ENCODE results near the gene ROR1. TPM values are rescaled to one million over a fixed set of nuclear protein-coding genes. Genes with fewer than 3 reads are reported as not detected.

Gene ROR1
- total RNA-seq, 8 experiments from 2014 or later, result 1.2 to 15.7 (median 2.7) TPM

DNA sequence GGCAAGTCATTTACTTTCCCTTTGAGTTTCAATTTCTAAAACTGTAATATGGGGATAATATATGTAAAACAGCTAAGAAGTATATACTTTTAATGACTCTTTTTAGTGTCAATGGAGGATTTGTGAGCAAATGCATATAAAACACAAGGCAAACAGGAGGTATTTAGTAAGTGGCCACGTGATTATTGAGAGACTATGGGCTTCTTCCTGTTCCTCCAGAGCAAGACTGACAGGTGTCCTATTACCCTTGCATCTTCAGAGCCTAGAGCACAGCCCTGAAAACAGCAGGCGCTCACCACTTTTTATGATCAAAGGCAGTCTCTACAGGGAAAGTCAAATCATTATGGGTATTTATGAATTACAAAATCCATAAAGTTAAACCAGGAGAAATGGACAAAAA is 941 bp upstream of the ROR1 start:
- ATAC-seq (replicated peaks in 6 of 8), result no peak
- no peak overlapping the region for H3K4me3 ChIP-seq
- WGBS, 10 experiments, result 0 to 70% (median 55%) methylated on average over 1 to 2 of the region's 2 CpGs; no CpG with 5 or more reads in 1 of the 10 experiments
- in situ Hi-C loops (cut with MboI; ENCODE audit: low pct_unique_long_range_greater_than_20kb in 2 of 9, low sequenced_read_pairs in 9 of 9, unreplicated experiment in 9 of 9), result loop anchor here in 1 of 9 experiments (10.0 kb wide), 1 partner anchor 362 kb away; no protein-coding TSS in a partner anchor
- no peaks in the 10 kb centered on the region for H3K4me1 ChIP-seq (replicated peaks in 1 of 2)
- H3K27ac ChIP-seq, result no peak overlapping the region

DNA sequence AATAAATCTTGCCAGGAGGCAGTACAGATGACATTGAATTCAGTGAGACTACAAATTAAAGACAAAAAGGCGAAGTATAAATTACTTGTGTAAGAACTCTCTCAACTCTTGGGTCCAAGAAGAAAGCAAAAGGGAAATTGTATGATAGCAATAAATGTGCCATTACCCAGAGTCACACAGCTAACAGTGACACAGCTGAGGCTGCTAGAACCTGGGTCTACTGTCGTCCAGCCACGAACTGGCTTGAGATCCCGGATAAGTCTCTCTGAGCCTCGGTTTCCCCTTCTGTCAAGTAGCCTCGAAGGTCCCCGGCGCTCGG is 362 bp upstream of the ROR1 start:
- peak overlapping the region; percentile 45 to 73 (median 53) for H3K4me3 ChIP-seq
- ATAC-seq (replicated peaks in 6 of 8), result peak in 7 of 8 experiments; percentile 7 to 53 (median 51)
- WGBS, 10 experiments, result 0 to 43% (median 2%) methylated on average over 1 to 6 of the region's 9 CpGs; no CpG with 5 or more reads in 2 of the 10 experiments
- H3K27ac ChIP-seq, result no peak overlapping the region
- no peaks in the 10 kb centered on the region for H3K4me1 ChIP-seq (replicated peaks in 1 of 2)
- in situ Hi-C loops (cut with MboI; ENCODE audit: low pct_unique_long_range_greater_than_20kb in 2 of 9, low sequenced_read_pairs in 9 of 9, unreplicated experiment in 9 of 9), result loop anchor here in 1 of 9 experiments (10.0 kb wide), 1 partner anchor 361 kb away; no protein-coding TSS in a partner anchor

DNA sequence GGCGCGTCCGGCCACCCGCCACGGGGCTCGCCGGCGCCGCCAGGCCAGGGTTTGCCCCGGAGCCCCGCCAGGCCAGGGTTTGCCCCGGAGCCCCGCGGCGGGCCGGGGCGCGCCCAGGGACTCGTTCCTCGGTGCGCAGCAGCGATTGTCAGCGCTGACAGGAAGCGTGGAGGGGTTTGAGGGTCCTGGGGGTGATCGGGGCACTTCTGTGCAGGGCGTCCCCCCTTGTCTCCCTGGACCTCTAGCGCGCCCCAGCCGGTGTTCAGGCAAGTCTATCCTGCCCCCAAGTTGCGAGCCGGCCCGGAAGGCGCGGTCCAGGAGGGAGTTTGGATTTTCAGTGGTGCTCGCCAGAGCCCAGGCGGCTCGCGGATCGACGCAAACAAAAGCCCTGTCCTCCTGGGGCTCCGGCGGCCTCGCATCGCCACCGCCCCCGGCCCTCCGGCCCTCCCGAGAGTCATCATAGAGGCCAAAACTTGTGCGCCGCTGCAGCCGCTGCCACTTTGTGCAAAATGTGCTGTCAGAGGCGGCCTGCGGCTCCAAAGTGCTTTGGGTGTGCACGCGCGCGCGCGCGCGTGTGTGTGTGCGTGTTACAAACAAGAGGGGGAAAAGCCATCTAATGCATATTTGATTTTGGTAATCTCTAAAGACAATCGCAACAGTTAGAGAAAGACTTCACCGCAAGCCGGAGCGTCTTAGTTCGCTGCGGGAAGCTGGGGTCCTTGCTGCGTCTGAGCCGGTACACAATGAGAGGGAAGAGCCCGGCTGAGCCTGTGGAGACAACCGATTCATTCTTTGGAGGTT is 1.0 kb downstream of the ROR1 start:
- Histone ChIP-seq H3K4me1 (replicated peaks in 1 of 2) (no peaks in the 10 kb centered on the region), H3K27ac (no peak overlapping the region), H3K4me3 (peak overlapping the region; percentile 45 to 73 (median 53))
- ATAC-seq (replicated peaks in 6 of 8), result peak; percentile 6 to 24 (median 12)
- in situ Hi-C loops (cut with MboI; ENCODE audit: low pct_unique_long_range_greater_than_20kb in 2 of 9, low sequenced_read_pairs in 9 of 9, unreplicated experiment in 9 of 9), result loop anchor here in 2 of 9 experiments (10.0 to 25.0 kb wide), 3 partner anchors 112 to 362 kb away; no protein-coding TSS in a partner anchor
- WGBS, 10 experiments, result 0 to 27% (median 1%) methylated on average over 1 to 30 of the region's 72 CpGs; no CpG with 5 or more reads in 3 of the 10 experiments

DNA sequence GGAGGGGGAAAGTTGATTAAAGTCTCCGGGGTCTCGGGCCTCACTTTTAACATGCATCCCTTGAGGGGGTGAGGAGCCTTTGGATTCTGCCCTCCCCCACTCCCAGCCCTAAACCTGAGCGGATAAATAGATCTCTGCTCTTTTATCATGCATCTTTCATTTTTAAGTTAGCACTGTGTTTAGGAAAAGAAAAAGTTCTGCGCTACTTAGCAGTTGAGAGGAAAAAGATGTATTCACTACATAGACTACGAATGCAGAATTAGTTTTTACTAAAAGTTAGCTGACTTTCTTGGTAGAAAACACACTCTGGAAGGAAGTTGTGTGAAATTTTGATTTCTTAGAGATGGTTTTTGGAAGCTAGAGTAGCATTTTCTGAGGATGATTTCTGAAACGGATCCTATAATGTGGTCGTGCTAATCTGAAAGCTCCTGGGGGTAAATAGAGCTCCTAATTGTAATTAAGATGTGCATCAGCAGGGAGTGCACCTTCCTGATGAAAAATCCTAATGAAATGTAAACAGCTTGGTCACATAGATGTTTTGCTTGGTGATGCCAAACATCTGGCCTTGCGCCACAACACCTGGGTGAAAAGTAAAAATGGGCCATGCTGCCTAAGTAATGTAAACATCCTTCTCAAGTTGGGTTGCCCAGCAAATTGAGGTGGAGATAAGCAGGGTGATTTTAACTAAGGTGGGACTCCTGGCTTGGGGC is 1.8 kb downstream of the ROR1 start:
- Histone ChIP-seq H3K27ac (no peak overlapping the region), H3K4me1 (replicated peaks in 1 of 2) (no peaks in the 10 kb centered on the region), H3K4me3 (peak overlapping the region; percentile 45 to 73 (median 53))
- 0 to 100% (median 31%) methylated on average over 1 to 8 of the region's 8 CpGs for WGBS, 10 experiments
- in situ Hi-C loops (cut with MboI; ENCODE audit: low pct_unique_long_range_greater_than_20kb in 2 of 9, low sequenced_read_pairs in 9 of 9, unreplicated experiment in 9 of 9), result loop anchor here in 2 of 9 experiments (10.0 to 25.0 kb wide), 3 partner anchors 112 to 362 kb away; no protein-coding TSS in a partner anchor
- ATAC-seq (replicated peaks in 6 of 8), result no peak

DNA sequence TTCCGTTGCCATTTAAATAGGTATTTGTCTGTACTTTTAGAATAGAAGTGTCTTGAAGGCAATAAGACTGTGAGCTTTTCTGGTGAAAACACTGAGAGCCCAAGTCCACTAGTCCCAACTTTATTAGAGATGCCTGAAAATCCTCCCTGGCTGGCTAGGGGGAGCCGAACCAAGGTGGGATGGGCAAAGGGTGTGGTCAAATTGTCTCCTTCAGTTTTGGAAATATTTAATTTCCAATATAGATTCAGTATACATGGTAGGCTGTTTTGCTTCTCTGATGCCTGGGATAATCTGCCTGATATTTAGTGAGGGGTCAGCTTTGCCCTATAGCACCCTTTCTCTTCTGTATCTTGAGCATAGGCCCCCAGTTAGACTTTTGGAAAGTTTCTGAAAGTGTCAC is 3.5 kb downstream of the ROR1 start:
- H3K4me3 ChIP-seq, result no peak overlapping the region
- ATAC-seq (replicated peaks in 6 of 8), result no peak
- no peak overlapping the region for H3K27ac ChIP-seq
- no peaks in the 10 kb centered on the region for H3K4me1 ChIP-seq (replicated peaks in 1 of 2)
- WGBS, 10 experiments, result 20 to 83% (median 73%) methylated on average over 1 to 2 of the region's 2 CpGs; no CpG with 5 or more reads in 2 of the 10 experiments
- in situ Hi-C loops (cut with MboI; ENCODE audit: low pct_unique_long_range_greater_than_20kb in 2 of 9, low sequenced_read_pairs in 9 of 9, unreplicated experiment in 9 of 9), result loop anchor here in 2 of 9 experiments (10.0 to 25.0 kb wide), 3 partner anchors 110 to 360 kb away; no protein-coding TSS in a partner anchor

GRCh38 chr1:63777965-63778880 is 4.4 kb downstream of the ROR1 start:
- no peak overlapping the region for H3K4me3 ChIP-seq
- 71 to 100% (median 87%) methylated on average over 1 to 3 of the region's 3 CpGs for whole genome bisulfite sequencing, 10 experiments
- no peaks in the 10 kb centered on the region for H3K4me1 ChIP-seq (replicated peaks in 1 of 2)
- in situ Hi-C loops (cut with MboI; ENCODE audit: low pct_unique_long_range_greater_than_20kb in 2 of 9, low sequenced_read_pairs in 9 of 9, unreplicated experiment in 9 of 9), result loop anchor here in 2 of 9 experiments (10.0 to 25.0 kb wide), 3 partner anchors 109 to 359 kb away; no protein-coding TSS in a partner anchor
- no peak overlapping the region for H3K27ac ChIP-seq
- no peak for ATAC-seq (replicated peaks in 6 of 8)

GRCh38 chr1:63779338-63780211 is 5.8 kb downstream of the ROR1 start:
- 12 to 67% (median 32%) methylated on average over 1 to 7 of the region's 7 CpGs; no CpG with 5 or more reads in 2 of the 10 experiments for WGBS, 10 experiments
- H3K4me1 ChIP-seq (replicated peaks in 1 of 2), result no peaks in the 10 kb centered on the region
- no peak overlapping the region for H3K4me3 ChIP-seq
- in situ Hi-C loops (cut with MboI; ENCODE audit: low pct_unique_long_range_greater_than_20kb in 2 of 9, low sequenced_read_pairs in 9 of 9, unreplicated experiment in 9 of 9), result loop anchor here in 2 of 9 experiments (10.0 to 25.0 kb wide), 3 partner anchors 108 to 358 kb away; no protein-coding TSS in a partner anchor
- ATAC-seq (replicated peaks in 6 of 8), result no peak
- H3K27ac ChIP-seq, result no peak overlapping the region

- no peaks in the 10 kb centered on the region for H3K4me1 ChIP-seq (replicated peaks in 1 of 2)
- 20 to 88% (median 37%) methylated on average over 1 to 3 of the region's 3 CpGs; no CpG with 5 or more reads in 1 of the 10 experiments for WGBS, 10 experiments
- H3K4me3 ChIP-seq, result no peak overlapping the region
- no peak overlapping the region for H3K27ac ChIP-seq
- ATAC-seq (replicated peaks in 6 of 8), result no peak
- in situ Hi-C loops (cut with MboI; ENCODE audit: low pct_unique_long_range_greater_than_20kb in 2 of 9, low sequenced_read_pairs in 9 of 9, unreplicated experiment in 9 of 9), result loop anchor here in 2 of 9 experiments (25.0 kb wide), 2 partner anchors 107 to 357 kb away; no protein-coding TSS in a partner anchor
Observed at GRCh38 chr1:63780565-63780964, 6.7 kb downstream of the ROR1 start.

DNA sequence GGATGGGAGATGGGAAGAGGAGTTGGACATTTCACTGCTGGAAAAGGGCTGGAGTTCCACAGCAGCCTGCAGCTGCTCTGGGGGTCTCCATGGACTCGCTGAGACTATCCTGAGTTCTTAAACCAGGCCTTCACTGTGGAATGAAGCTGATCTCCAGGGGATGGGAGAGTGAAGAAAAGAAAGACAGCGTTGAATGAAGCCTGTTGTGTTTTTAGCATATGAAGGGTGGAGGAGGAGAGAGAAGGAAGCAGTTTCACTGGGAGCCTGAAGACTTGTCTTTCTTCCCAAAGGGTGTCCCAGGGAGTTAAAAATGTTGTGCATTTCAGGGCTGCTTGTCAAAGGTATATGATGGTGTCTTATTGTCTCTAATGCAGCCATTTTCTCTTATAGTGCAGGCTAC is 9.2 kb downstream of the ROR1 start:
- WGBS, 10 experiments, result 8 to 71% (median 22%) methylated on average over 1 to 2 of the region's 2 CpGs; no CpG with 5 or more reads in 5 of the 10 experiments
- no peak for ATAC-seq (replicated peaks in 6 of 8)
- no peaks in the 10 kb centered on the region for H3K4me1 ChIP-seq (replicated peaks in 1 of 2)
- no peak overlapping the region for H3K27ac ChIP-seq
- in situ Hi-C loops (cut with MboI; ENCODE audit: low pct_unique_long_range_greater_than_20kb in 2 of 9, low sequenced_read_pairs in 9 of 9, unreplicated experiment in 9 of 9), result loop anchor here in 2 of 9 experiments (25.0 kb wide), 2 partner anchors 104 to 354 kb away; no protein-coding TSS in a partner anchor
- H3K4me3 ChIP-seq, result no peak overlapping the region

- H3K4me1 ChIP-seq (replicated peaks in 1 of 2), result no peaks in the 10 kb centered on the region
- in situ Hi-C loops (cut with MboI; ENCODE audit: low pct_unique_long_range_greater_than_20kb in 2 of 9, low sequenced_read_pairs in 9 of 9, unreplicated experiment in 9 of 9), result loop anchor here in 2 of 9 experiments (25.0 kb wide), 2 partner anchors 103 to 353 kb away; no protein-coding TSS in a partner anchor
- no peak overlapping the region for H3K4me3 ChIP-seq
- ATAC-seq (replicated peaks in 6 of 8), result no peak
- H3K27ac ChIP-seq, result no peak overlapping the region
Observed at GRCh38 chr1:63784083-63784482, 10.3 kb downstream of the ROR1 start.
